ENCODE measurements around the gene C3orf22. TPM values are rescaled to one million over a fixed set of nuclear protein-coding genes. Genes with fewer than 3 reads are reported as not detected.
A peak's percentile ranks its signal among the peaks of the same experiment; 100 is the strongest.

The C3orf22 gene
- total and polyA plus RNA-seq, 12 donors = 0.26 TPM; not detected in 11

DNA sequence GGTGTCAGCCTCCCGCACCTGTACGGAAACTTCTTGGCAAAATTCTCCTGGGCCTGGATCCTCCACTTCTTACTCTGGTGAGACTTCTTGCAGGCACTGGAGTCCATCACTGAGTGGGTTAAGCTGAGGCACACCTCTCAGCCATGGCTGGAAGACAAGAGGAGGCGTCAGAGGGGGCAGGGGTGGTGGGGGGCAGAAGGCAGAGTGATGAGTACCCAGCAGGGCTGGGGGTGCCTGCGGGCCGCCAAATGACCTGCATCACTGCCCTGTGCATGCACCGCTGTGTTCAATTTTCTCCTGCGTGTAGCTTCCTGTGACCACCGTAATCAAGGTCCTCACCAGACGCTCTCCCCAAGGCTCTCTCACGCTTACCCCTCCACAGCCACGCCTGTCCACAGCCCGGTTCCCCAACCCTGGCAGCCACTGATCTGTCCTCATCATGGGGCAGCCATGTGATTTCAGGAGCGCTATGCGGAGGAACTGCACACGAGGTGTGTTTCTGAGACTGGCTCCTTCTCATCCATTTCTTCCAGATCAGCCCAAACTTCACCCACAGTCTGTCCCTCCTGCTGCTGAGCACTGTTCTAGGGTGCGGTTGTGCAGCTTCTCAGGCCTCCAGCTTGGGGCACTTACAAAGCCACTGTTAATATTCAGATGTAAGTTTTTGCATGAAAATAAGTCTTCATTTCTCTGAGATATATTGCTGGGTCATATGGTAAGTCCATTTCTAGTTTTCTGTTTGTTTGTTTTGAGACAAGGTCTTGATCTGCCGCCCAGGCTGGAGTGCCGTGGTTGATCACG lies 5.2 kb downstream of the C3orf22 start:
- Histone ChIP-seq H3K27me3 (peaks cover 0 to 2% (median 0%) of the 10 kb centered on the region in 7 donors), H3K9me3 (no peaks in the 10 kb centered on the region), H3K4me3 (no peak overlapping the region), H3K4me1 (peaks cover 0 to 5% (median 0%) of the 10 kb centered on the region in 9 donors), H3K36me3 (no peaks in the 10 kb centered on the region), H3K27ac (no peak overlapping the region)
- no peak for ATAC-seq
- TF ChIP-seq, protein P1, sequence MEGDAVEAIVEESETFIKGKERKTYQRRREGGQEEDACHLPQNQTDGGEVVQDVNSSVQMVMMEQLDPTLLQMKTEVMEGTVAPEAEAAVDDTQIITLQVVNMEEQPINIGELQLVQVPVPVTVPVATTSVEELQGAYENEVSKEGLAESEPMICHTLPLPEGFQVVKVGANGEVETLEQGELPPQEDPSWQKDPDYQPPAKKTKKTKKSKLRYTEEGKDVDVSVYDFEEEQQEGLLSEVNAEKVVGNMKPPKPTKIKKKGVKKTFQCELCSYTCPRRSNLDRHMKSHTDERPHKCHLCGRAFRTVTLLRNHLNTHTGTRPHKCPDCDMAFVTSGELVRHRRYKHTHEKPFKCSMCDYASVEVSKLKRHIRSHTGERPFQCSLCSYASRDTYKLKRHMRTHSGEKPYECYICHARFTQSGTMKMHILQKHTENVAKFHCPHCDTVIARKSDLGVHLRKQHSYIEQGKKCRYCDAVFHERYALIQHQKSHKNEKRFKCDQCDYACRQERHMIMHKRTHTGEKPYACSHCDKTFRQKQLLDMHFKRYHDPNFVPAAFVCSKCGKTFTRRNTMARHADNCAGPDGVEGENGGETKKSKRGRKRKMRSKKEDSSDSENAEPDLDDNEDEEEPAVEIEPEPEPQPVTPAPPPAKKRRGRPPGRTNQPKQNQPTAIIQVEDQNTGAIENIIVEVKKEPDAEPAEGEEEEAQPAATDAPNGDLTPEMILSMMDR (IDR thresholded peaks at IDR 0.05) = no peak
- intact Hi-C loops (cut with DNase I) = no loop called here
- WGBS, 2 donors = 77 to 81% methylated on average over 19 of the region's 19 CpGs
- DNase-seq = no peak

DNA sequence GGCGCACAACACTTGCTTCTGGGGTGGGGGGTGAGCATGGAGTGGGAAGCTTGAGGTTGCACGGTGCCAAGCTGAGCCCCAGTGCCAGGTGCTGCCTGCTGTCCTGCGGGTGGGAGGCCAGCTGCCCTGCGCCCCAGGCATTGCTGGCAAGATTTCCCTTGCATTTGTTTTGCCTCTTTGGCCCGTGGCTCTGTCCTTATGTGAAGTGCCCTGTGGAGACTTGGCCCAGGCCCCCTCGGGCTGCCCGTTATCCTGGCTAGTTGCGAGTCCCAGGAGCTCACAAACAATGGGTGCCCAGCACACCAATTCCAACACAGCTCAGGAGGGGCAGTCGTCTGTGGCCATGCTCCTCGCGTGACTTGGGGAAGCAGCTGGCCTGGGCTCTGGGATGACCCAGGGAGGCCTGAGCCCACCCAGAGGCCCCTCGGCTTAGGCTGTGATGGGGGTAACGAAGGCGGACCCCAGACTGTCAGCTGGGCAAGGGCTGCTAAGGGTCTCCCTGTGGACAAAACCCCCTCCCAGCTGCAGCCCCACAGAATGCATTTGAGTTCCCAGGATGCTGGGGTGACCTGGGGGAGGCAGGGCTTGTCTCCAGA lies 5.9 kb downstream of the C3orf22 start:
- TF ChIP-seq, protein P1 (IDR thresholded peaks at IDR 0.05) = no peak
- ATAC-seq (peak in 1 of 8 donors; percentile 21), DNase-seq (no peak)
- peaks cover 0 to 4% (median 0%) of the 10 kb centered on the region in 7 donors for H3K27me3 ChIP-seq
- H3K27ac ChIP-seq = no peak overlapping the region
- H3K9me3 ChIP-seq = no peaks in the 10 kb centered on the region
- no peaks in the 10 kb centered on the region for H3K36me3 ChIP-seq
- peaks cover 0 to 5% (median 0%) of the 10 kb centered on the region in 9 donors for H3K4me1 ChIP-seq
- whole genome bisulfite sequencing, 2 donors = 80 to 84% methylated on average over 14 of the region's 14 CpGs
- no peak overlapping the region for H3K4me3 ChIP-seq
- intact Hi-C loops (cut with DNase I) = no loop called here

DNA sequence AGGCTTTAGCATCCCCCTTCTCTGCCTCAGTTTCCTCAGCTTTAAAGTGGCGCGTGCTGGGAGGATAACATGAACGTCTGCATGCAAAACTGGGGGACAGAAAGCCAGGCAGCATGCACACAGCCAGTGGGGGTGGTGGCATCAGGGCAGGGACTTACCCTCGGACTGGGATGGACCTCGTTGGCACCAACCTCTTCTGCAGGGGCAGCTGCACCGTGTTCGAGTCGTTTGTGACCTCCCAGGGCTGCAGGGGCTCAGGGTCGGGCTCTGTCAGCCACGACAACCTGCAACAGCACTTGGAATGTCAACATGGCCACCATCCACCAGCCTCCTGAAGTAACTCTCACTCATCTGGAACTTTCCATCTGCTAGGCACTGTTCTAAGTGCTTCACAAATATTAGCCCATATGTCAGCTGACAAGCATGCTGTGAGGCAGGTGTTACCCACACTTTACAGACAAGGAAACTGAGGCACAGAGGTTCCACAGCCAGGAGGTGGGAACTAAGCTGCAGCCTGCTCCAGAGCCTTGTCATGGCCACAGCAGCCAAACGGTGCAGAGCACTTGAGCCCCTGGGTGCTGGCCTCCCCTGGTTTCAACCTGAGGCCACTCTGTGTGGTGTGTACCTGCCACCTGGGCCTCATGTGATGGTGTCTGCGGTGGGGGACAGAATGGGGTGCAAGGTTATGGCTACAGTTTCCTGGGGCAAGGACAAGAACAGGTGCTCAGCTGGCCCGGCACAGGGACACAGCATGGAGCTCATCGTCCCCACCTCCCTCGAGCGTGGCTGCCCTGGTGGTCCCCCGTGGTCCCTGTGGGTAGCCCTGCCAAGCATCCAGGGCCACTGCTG lies 6.7 kb downstream of the C3orf22 start:
- no peak overlapping the region for H3K27ac ChIP-seq

More for the DNA sequence above, 6.7 kb downstream of the C3orf22 start:
- H3K27me3 ChIP-seq = peaks cover 0 to 5% (median 0%) of the 10 kb centered on the region in 7 donors
- H3K9me3 ChIP-seq = no peaks in the 10 kb centered on the region
- DNase-seq (no peak), ATAC-seq (peak in 1 of 8 donors; percentile 18)
- no peaks in the 10 kb centered on the region for H3K36me3 ChIP-seq
- TF ChIP-seq, protein P1 (IDR thresholded peaks at IDR 0.05) = no peak
- intact Hi-C loops (cut with DNase I) = no loop called here
- H3K4me3 ChIP-seq = no peak overlapping the region
- 74 to 79% methylated on average over 17 of the region's 17 CpGs for WGBS, 2 donors
- H3K4me1 ChIP-seq = peaks cover 0 to 5% (median 0%) of the 10 kb centered on the region in 9 donors

All from heart right ventricle (tissue), 16 donors.